Measurements from ENCODE around the gene NKAIN4. TPM values are rescaled to one million over a fixed set of nuclear protein-coding genes. Genes with fewer than 3 reads are reported as not detected.

NKAIN4 gene
- total RNA-seq, result 0.46 TPM in 1 of 2 replicates, not detected in the other

DNA sequence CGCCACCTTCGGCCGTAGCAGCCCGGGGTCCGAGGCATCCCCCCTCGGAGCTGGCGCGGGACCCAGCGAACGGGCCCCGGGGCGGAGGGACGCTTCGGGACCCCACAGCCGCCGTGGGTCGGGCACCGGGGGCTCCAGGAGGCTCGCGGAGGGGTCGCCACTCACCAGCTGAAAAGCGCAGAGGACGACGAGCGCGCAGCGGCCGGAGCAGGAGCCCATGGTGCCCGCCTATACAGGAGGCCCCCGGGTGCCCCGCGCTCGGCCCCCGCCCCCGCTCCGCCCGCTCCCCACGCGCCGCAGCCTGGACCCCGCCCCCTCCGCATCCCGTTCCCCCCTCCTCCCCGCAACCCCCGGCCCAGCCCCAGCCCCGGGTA, at the start of gene NKAIN4:
Gene NKAIN4, minus strand, starts transcription at position 232 of the 374 bp plus-strand sequence. Its CDS starts 13 bp downstream, at position 219.

DNA sequence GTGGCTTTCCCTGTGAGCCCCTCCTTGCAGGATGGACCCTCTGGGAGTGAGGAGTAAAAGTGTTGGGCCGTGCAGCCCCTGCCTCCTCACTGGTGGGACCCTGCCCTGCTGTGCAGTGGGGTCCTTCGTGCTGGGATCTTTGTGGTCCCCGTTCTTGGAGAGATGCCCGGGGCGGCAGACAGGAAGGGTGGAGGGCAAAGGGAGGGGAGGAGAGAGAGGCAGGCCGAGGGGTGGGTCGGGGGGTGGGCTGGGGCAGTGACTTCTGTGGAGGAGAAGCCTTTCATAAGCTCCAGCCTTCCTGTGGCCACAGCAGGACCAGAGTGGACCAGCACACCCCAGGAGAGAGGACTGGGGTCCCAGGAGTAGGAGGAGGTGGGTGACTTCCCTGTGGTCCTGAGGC, 38.6 kb upstream of the NKAIN4 start, which contains the start of gene COL20A1:
Gene COL20A1, plus strand, starts transcription at position 283 of the 400 bp plus-strand sequence. CDS start 1,922 bp downstream, outside the sequence.

DNA sequence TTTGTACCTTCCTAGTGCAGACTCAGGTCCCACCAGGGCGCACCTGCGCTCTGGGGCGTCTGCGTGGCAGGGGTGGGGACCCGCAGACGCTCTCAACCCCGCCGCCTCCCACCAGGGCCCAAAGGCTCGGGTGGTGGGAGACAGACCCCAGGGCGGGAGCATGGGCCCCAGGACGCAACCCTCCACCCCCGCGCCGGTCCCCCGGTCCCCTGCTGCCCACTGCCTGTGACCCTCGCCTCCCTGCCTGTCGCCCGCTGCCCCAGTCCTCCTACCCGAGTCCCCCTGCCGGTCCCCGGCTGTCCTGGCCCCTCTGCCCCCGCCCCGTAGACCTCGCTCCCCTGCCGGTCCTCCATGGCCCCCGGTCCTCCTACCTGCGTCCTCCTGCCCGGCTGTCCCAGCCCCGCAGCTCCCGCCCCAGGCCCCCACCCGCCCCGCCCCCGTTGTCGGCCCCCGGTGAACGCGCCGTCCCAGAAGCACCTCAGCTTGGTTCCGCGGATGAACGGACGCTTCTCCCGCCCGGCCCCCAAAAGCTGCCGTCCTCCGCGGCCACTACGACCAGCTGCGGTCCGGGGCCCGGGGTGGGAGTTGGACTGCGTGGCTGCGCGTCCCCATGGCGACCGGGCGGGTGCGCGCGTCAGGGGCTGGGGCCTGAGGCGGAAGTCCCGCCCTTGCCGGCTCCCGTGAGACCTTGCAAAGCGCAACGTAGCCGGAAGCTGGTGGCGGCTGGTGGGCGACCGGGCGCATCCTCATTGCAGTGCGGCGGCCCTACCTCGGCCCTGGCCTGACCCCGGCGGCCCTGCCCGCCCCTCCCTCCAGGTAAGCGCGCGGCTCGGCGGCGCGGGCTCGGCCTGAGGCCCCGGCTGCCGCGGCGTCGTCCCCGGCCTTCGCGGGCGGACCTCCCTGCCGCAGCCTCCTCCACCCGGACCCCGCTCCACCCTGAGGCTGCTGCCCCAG, 18.1 kb upstream of the NKAIN4 start, which contains the start of gene ARFGAP1:
Gene ARFGAP1, plus strand, starts transcription at position 709 of the 954 bp plus-strand sequence. CDS start 2,768 bp downstream, outside the sequence.

DNA sequence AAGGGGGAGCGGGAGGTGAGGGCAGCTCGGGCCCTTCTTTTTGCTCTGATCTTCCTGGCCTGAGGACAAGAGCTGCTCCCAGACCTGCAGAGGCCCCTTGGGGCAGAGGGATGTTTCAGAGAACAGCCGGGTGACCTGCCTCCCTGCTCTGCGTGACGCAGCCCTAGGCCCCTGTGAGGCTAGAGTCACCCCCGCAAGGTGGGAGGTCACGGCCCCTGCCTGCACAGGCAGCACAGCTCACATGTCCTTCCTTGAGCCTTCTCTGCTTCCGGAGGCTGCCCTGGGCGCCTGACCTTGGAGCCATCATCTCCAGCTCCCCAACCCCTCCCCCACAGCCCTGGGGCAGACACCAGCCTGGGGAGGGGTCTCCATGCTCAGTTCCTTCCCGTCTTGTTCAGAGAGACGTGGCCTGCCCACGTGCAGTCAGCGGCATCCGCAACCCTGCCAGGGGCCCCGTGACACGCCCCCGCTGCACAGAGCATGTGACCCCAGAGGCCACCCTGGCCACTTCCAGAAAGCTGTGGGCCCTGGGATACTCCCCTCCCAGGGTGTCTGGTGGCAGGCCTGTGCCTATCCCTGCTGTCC, 18.8 kb downstream of the NKAIN4 start, which contains the start of gene BIRC7:
Gene BIRC7, plus strand, starts transcription at position 507 of the 585 bp plus-strand sequence. CDS start 192 bp downstream, outside the sequence.

DNA sequence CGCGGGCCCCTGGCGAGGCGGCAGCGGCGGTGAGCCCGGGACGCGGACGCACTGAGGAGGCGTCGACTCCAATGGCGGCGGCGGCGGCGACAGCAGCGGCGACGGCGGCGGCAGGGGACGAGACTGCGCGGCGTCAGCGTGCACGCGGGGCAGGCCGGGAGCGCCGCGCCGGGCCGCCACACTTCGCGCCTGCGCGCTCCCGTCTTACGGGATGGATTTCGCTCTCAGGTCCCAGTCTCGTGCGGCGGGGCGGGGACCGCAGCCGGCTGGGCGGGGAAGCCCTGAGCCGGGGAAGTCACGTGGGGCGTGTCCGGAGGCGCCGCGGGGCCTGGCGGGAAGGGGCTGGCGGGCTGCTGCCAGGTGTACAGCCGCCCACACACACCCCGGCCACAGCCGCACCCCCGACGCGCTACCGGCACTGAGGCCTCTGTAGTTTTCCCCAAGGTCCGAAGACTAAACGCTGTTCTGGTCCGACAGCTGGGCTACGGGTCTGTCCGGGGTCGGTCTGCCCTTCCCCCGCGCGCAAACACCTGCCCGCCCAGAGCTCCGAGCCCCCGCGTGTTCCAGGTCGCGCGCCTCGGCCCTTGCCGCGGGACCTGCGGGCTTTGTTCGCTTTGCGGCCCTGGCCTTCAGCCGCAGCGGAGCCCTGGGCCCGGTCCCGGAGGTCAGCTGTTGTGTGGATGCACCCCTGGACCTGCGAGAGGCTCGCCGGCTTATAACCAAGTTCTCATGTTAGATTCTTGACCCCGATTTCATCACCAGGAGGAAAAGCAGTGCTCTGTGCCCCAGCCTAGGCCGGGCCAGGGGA, 38.0 kb downstream of the NKAIN4 start, which contains the start of gene YTHDF1:
Gene YTHDF1, minus strand, starts transcription at position 91 of the 808 bp plus-strand sequence. CDS start 239 bp downstream, outside the sequence.

Other genes starting within 250 kb of the NKAIN4 start
- gene BHLHE23, start 247.5 kb downstream of the NKAIN4 start, total RNA-seq, result not detected in 2 replicates
- gene YTHDF1, start 38.3 kb downstream of the NKAIN4 start, total RNA-seq, result 20.7 and 25.4 TPM in 2 replicates
- gene BIRC7, start 18.6 kb downstream of the NKAIN4 start, total RNA-seq, result not detected in 2 replicates
- 44.6 and 46.3 TPM in 2 replicates for gene ARFGAP1, start 18.4 kb upstream of the NKAIN4 start, total RNA-seq
- gene COL20A1, start 38.7 kb upstream of the NKAIN4 start, total RNA-seq, result not detected in 2 replicates
- not detected in 2 replicates for gene CHRNA4, start 106.9 kb upstream of the NKAIN4 start, total RNA-seq
- not detected in 2 replicates for gene KCNQ2, start 218.2 kb upstream of the NKAIN4 start, total RNA-seq
- gene EEF1A2, start 244.6 kb upstream of the NKAIN4 start, total RNA-seq, result 2.3 and 3.2 TPM in 2 replicates

Measured in airway epithelial cell (primary cell).